Retinal pigment epithelial cell (primary cell): ENCODE data around the gene DDX18.

Experiments
- DNase-seq: peaks from one replicate; pipeline ENCODE4 v3.0.0-alpha.2; 2010; ENCODE audit warnings: low read depth
- H3K4me3 ChIP-seq: 2 replicates; pipeline ENCODE4 v1.5.1; 2011; ENCODE audit warnings: mild to moderate bottlenecking, low read length, control low read depth, moderate library complexity
- TF ChIP-seq, protein P1 (sequence below): conservative IDR thresholded peaks from 2 replicates; pipeline ENCODE4 v1.5.1; 2011; ENCODE audit warnings: low read depth, low read length, control low read depth, inconsistent platforms

Gene DDX18

DNA sequence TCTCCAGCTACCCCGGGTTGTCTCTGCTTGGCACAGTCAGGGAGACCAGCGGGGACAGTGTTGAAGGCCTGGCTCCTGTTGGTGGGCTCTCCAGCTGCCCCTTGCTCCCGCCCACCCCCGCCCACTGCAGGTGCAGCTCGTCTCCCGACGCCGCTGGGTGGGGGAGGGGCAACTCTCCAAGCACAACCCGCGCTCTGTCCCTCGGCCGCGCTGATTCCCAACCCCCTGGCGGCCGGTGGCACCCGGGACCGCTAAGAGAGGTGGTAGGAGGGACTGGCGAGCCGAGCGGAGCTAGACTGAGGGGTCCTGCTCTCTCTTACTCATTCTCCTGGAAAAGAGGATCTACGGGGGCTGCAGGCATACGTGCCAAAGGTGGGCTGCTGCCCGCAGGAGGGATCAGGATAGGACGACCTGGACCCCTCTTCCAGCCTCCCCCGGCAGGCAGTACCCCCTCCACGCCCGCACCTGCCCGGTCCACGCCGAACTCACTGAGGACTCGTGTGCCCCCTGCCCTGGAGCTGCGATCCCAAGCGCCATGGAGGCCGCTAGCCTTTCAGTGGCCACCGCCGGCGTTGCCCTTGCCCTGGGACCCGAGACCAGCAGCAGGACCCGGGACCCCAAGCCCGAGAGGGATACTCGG lies 44.5 kb downstream of the DDX18 start:
- H3K4me3 ChIP-seq: no peak overlapping the region
- TF ChIP-seq, protein P1, sequence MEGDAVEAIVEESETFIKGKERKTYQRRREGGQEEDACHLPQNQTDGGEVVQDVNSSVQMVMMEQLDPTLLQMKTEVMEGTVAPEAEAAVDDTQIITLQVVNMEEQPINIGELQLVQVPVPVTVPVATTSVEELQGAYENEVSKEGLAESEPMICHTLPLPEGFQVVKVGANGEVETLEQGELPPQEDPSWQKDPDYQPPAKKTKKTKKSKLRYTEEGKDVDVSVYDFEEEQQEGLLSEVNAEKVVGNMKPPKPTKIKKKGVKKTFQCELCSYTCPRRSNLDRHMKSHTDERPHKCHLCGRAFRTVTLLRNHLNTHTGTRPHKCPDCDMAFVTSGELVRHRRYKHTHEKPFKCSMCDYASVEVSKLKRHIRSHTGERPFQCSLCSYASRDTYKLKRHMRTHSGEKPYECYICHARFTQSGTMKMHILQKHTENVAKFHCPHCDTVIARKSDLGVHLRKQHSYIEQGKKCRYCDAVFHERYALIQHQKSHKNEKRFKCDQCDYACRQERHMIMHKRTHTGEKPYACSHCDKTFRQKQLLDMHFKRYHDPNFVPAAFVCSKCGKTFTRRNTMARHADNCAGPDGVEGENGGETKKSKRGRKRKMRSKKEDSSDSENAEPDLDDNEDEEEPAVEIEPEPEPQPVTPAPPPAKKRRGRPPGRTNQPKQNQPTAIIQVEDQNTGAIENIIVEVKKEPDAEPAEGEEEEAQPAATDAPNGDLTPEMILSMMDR: no peak

DNA sequence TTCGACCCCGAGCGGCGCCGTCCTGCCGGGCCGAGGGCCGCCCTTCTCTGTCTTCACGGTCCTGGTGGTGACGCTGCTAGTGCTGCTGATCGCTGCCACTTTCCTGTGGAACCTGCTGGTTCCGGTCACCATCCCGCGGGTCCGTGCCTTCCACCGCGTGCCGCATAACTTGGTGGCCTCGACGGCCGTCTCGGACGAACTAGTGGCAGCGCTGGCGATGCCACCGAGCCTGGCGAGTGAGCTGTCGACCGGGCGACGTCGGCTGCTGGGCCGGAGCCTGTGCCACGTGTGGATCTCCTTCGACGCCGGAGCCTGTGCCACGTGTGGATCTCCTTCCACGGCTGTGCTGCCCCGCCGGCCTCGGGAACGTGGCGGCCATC lies 45.0 kb downstream of the DDX18 start:
- TF ChIP-seq, protein P1: no peak
- no peak for DNase-seq
- H3K4me3 ChIP-seq: no peak overlapping the region

More for the DNA sequence above, 44.5 kb downstream of the DDX18 start:
- DNase-seq: no peak

DNA sequence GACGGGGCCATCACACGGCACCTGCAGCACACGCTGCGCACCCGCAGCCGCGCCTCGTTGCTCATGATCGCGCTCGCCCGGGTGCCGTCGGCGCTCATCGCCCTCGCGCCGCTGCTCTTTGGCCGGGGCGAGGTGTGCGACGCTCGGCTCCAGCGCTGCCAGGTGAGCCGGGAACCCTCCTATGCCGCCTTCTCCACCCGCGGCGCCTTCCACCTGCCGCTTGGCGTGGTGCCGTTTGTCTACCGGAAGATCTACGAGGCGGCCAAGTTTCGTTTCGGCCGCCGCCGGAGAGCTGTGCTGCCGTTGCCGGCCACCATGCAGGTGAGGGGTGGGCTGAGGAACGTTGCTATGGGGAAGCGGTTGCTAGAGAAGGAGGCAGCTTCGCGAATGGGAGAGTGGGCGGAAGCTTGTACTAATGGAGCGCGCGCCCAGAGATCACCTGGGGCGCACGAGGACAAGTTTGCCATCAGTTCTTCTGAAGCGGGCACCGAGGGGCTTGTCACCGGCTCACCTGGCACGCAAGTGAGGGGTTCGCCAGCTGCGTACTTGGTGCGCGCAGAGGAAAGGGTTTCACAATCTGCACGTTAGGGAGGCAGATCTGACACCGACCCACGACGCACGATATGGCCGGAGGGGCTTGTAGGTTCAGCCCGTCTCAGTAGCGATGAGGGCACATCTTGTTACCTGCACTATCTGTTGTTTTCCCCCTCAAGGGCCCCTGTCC lies 45.6 kb downstream of the DDX18 start:
- no peak overlapping the region for H3K4me3 ChIP-seq
- TF ChIP-seq, protein P1: no peak
- no peak for DNase-seq

DNA sequence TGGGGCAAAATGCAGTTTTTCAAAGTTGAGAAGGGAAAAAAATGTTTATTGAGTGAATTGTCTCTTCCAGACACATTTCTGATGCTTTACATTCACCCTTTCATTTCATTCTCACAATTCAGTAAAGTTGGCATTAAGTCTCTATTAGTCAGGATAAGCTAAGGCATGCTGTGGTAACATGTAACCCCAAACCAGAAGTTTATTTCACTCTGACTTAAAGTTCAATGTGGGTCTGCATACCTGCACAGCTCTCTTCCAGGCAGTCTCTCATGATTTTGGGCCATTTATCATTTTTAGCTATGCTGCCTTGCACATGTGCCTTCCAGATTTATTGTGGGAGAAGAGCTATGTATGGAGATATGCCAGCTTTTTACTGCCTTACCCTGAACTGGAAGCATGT lies 48.0 kb downstream of the DDX18 start:
- DNase-seq: no peak
- H3K4me3 ChIP-seq: no peak overlapping the region
- TF ChIP-seq, protein P1: no peak

DNA sequence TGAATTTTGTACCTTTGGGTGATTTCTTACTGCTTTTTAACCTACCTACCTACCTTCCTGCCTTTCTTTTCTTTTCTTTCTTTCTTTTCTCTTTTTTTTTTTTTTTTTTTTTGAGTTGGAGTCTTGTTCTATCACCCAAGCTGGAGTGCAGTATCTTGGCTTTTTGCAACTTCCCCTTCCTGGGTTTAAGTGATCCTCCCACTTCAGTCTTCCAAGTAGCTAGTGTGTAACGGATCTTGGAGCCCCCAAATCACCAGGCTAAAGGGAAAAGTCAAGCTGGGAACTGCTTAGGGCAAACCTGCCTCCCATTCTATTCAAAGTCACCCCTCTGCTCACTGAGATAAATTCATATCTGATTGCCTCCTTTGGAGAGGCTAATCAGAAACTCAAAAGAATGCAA lies 61.3 kb downstream of the DDX18 start:
- TF ChIP-seq, protein P1: no peak
- DNase-seq: no peak
- H3K4me3 ChIP-seq: no peak overlapping the region

DNA sequence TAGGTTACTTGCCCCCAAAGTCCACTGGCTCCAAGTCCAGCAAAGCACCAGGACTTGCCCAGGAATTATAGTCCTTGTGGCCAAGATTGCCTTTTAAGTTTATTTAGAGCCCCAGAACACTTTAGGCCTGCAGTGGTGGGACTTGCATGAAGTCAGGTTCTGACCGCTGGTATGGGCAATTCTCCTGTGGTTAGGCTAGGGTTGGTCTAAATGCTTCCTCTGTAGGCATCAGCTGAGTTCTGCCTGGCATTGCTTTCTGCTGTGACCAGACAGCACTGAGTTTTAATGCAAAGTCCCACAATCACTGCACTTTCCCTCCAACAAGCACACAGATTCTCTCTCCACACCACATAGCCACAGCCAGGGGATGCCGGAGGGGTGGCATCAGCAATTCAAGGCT lies 64.5 kb downstream of the DDX18 start:
- H3K4me3 ChIP-seq: no peak overlapping the region
- no peak for DNase-seq
- TF ChIP-seq, protein P1: no peak
